IMR-90 (cell line): ENCODE data around the gene LINGO1. TPM values are rescaled to one million over a fixed set of nuclear protein-coding genes. Genes with fewer than 3 reads are reported as not detected.

Experiments
- ATAC-seq: fragments of 200-7000 bp; cut with Tn5 transposase; 2 replicates; pipeline ENCODE4 v1.9.1; 2020; ENCODE audit warnings: low read depth, mild to moderate bottlenecking, moderate library complexity
- BruUV-seq: library from RNA; stranded (reverse); fragments of 400-500 nt; replicated peaks from 2 replicates; lab custom pipeline; 2021; lab: Mats Ljungman, UMichigan
- CTCF ChIA-PET: fragments of 300-600 bp; formaldehyde crosslinking; extraction: SDS; loops from one replicate; lab custom pipeline; 2021; ENCODE audit warnings: antibody characterized with exemption; lab: Yijun Ruan, JAX
- POLR2A ChIA-PET: fragments of 300-600 bp; sonication (Branson Sonifier 250); formaldehyde crosslinking; loops from one replicate; lab custom pipeline; 2022; ENCODE audit warnings: antibody characterized with exemption; ENCODE audit not compliant: unreplicated experiment; lab: Charles Lee
- DNase-seq: peaks from one replicate; pipeline ENCODE4 v3.0.0; 2013
- H2AFZ ChIP-seq: replicated peaks from 2 replicates; pipeline ENCODE3; 2013; ENCODE audit warnings: low read length, mild to moderate bottlenecking; ENCODE audit not compliant: poor library complexity
- H2AK5ac ChIP-seq: 2 replicates; pipeline ENCODE4 v1.6.1; 2013; ENCODE audit warnings: low read depth, low read length, inconsistent platforms
- H2AK9ac ChIP-seq: replicated peaks from 2 replicates; pipeline ENCODE3; 2013; ENCODE audit warnings: mild to moderate bottlenecking, low read depth, low read length, moderate library complexity; ENCODE audit not compliant: poor library complexity
- H2BK120ac ChIP-seq: 2 replicates; pipeline ENCODE4 v1.6.1; 2013; ENCODE audit warnings: low read depth, low read length, inconsistent platforms
- H2BK15ac ChIP-seq: 3 replicates; pipeline ENCODE4 v1.6.1; 2013; ENCODE audit warnings: low read depth, low read length, inconsistent platforms
- H2BK20ac ChIP-seq: 2 replicates; pipeline ENCODE4 v1.6.1; 2013; ENCODE audit warnings: low read depth, mild to moderate bottlenecking, inconsistent platforms, low read length, moderate library complexity
- H2BK5ac ChIP-seq: 2 replicates; pipeline ENCODE4 v1.6.1; 2013; ENCODE audit warnings: mild to moderate bottlenecking, low read depth, low read length, inconsistent platforms; ENCODE audit not compliant: poor library complexity, severe bottlenecking
- H3K14ac ChIP-seq: replicated peaks from 2 replicates; pipeline ENCODE4 v1.6.1; 2013; ENCODE audit warnings: low read depth, low read length, inconsistent platforms
- H3K18ac ChIP-seq: 2 replicates; pipeline ENCODE4 v1.6.1; 2013; ENCODE audit warnings: low read depth, low read length, control low read depth
- H3K23ac ChIP-seq: 2 replicates; pipeline ENCODE4 v1.6.1; 2013; ENCODE audit warnings: low read depth, low read length, inconsistent platforms
- H3K27ac ChIP-seq: 2 replicates; pipeline ENCODE4 v1.5.1; 2013; ENCODE audit warnings: mild to moderate bottlenecking, control low read depth, low read length; ENCODE audit not compliant: insufficient read depth
- H3K27me3 ChIP-seq: 2 replicates; pipeline ENCODE4 v1.6.1; 2013; ENCODE audit warnings: low read length; ENCODE audit not compliant: control insufficient read depth, insufficient read depth
- H3K36me3 ChIP-seq: 2 replicates; pipeline ENCODE4 v1.6.1; 2013; ENCODE audit warnings: low read length, mixed read lengths; ENCODE audit not compliant: control insufficient read depth, insufficient read depth
- H3K4ac ChIP-seq: 2 replicates; pipeline ENCODE4 v1.6.1; 2013; ENCODE audit warnings: low read depth, low read length, inconsistent platforms
- H3K4me1 ChIP-seq: 2 replicates; pipeline ENCODE4 v1.6.1; 2013; ENCODE audit warnings: low read length, mixed read lengths; ENCODE audit not compliant: control insufficient read depth, insufficient read depth
- H3K4me2 ChIP-seq: 2 replicates; pipeline ENCODE4 v1.6.1; 2013; ENCODE audit warnings: low read depth, mild to moderate bottlenecking, control low read depth, low read length, moderate library complexity
- H3K4me3 ChIP-seq: 2 replicates; pipeline ENCODE4 v1.5.1; 2013; ENCODE audit warnings: low read depth, mild to moderate bottlenecking, control low read depth, low read length, moderate library complexity; ENCODE audit not compliant: insufficient read depth
- H3K56ac ChIP-seq: 2 replicates; pipeline ENCODE4 v1.6.1; 2013; ENCODE audit warnings: low read length, inconsistent platforms; ENCODE audit not compliant: insufficient read depth; ENCODE audit errors: extremely low read depth
- H3K79me1 ChIP-seq, 2 experiments: 2 replicates each; pipeline ENCODE4 v1.6.1; 2013; ENCODE audit warnings: low read length in 2 of 2, inconsistent platforms in 1 of 2, low read depth in 1 of 2
- H3K9ac ChIP-seq: 2 replicates; pipeline ENCODE4 v1.6.1; 2013; ENCODE audit warnings: low read depth, low read length, control low read depth
- H3K9me1 ChIP-seq: 2 replicates; pipeline ENCODE4 v1.6.1; 2013; ENCODE audit warnings: low read length, inconsistent platforms; ENCODE audit not compliant: insufficient read depth
- H3K9me3 ChIP-seq: 2 replicates; pipeline ENCODE4 v1.6.1; 2013; ENCODE audit warnings: low read length; ENCODE audit not compliant: control insufficient read depth, insufficient read depth
- H4K20me1 ChIP-seq: 2 replicates; pipeline ENCODE4 v1.6.1; 2013; ENCODE audit warnings: low read length, inconsistent platforms; ENCODE audit not compliant: insufficient read depth
- H4K5ac ChIP-seq: 2 replicates; pipeline ENCODE4 v1.6.1; 2013; ENCODE audit warnings: mild to moderate bottlenecking, low read depth, low read length, control low read depth
- H4K8ac ChIP-seq, 2 experiments: 2 replicates each; pipeline ENCODE4 v1.6.1; 2013; ENCODE audit warnings: low read depth in 2 of 2, low read length in 2 of 2, control low read depth in 1 of 2, inconsistent platforms in 1 of 2
- H4K91ac ChIP-seq: 2 replicates; pipeline ENCODE4 v1.6.1; 2013; ENCODE audit warnings: low read depth, low read length, inconsistent platforms; ENCODE audit not compliant: insufficient read depth
- CHD1 ChIP-seq: IDR thresholded peaks from 2 replicates; pipeline ENCODE4 v1.6.1; 2012; ENCODE audit warnings: low read depth, low read length, improper control_type of control experiment
- MXI1 ChIP-seq: IDR thresholded peaks from 2 replicates; pipeline ENCODE4 v1.6.1; 2012; ENCODE audit warnings: low read depth, mild to moderate bottlenecking, low read length, moderate library complexity, borderline replicate concordance
- NFE2L2 ChIP-seq: fragments of 150-350 bp; IDR thresholded peaks from 2 replicates; pipeline ENCODE4 v1.6.1; 2016; ENCODE audit warnings: low read depth, mild to moderate bottlenecking, low read length
- POLR2A ChIP-seq: IDR thresholded peaks from 2 replicates; pipeline ENCODE4 v1.6.1; 2012; ENCODE audit warnings: mild to moderate bottlenecking, low read depth, low read length
- RAD21 ChIP-seq: IDR thresholded peaks from 2 replicates; pipeline ENCODE4 v1.6.1; 2012; ENCODE audit warnings: low read length, improper control_type of control experiment
- RFX5 ChIP-seq: IDR thresholded peaks from 2 replicates; pipeline ENCODE4 v1.8.0; 2012; ENCODE audit warnings: low read depth, mild to moderate bottlenecking, low read length, moderate library complexity
- SMC3 ChIP-seq: fragments of 150-350 bp; IDR thresholded peaks from 2 replicates; pipeline ENCODE4 v1.6.1; 2016; ENCODE audit warnings: low read depth, mild to moderate bottlenecking, antibody characterized with exemption, low read length, moderate library complexity
- WGBS, 2 experiments: methylation state at CpG; one replicate each; pipeline versions ENCODE4 v1.1.5 to v1.1.7; 2013; ENCODE audit warnings: missing lambda C conversion rate in 2 of 2; ENCODE audit not compliant: insufficient read length in 1 of 2; ENCODE audit errors: extremely low coverage in 2 of 2; 5-methylcytosine and 5-hydroxymethylcytosine counted together
- dilution Hi-C: fragments of 300-500 bp; cut with HindIII; formaldehyde crosslinking; loops from one replicate; pipeline ENCODE4 v1.14.3; 2018; ENCODE audit warnings: low sequenced_read_pairs; ENCODE audit not compliant: unreplicated experiment
- in situ Hi-C: fragments of 300-500 bp; cut with MboI; formaldehyde crosslinking; loops from 3 replicates; pipeline ENCODE4 v1.14.3; 2019; ENCODE audit warnings: low sequenced_read_pairs, inconsistent platforms, mixed read lengths
- intact Hi-C: fragments of 100-400 bp; cut with micrococcal nuclease; formaldehyde crosslinking; loops from 2 replicates; pipeline ENCODE4 v1.10.0; 2022
- polyA plus RNA-seq, 3 experiments: library from polyadenylated mRNA; depleted of rRNA; stranded (reverse); fragments of >200 nt; gene quantifications; 2 replicates each; pipeline ENCODE4 v1.2.3, GENCODE V29; 2012; ENCODE audit warnings: low replicate concordance in 1 of 3
- total RNA-seq: library from RNA; depleted of rRNA; stranded (reverse); fragments of >200 nt; gene quantifications from 2 replicates; pipeline ENCODE4 v1.2.3, GENCODE V29; 2012
- TF ChIP-seq, protein P1 (sequence below): fragments of 150-350 bp; IDR thresholded peaks from 2 replicates; pipeline ENCODE4 v1.6.1; 2017; ENCODE audit warnings: mild to moderate bottlenecking, antibody characterized with exemption, low read length, low read depth
- TF ChIP-seq, protein P2 (sequence below): conservative IDR thresholded peaks from 2 replicates; pipeline ENCODE4 v1.5.1; 2012; ENCODE audit warnings: mild to moderate bottlenecking, low read depth, low read length, improper control_type of control experiment

Gene LINGO1
- total and polyA plus RNA-seq, 2 of the 4 experiments (the other 2 are of a cell fraction), result 0.05 TPM; not detected in 1

DNA sequence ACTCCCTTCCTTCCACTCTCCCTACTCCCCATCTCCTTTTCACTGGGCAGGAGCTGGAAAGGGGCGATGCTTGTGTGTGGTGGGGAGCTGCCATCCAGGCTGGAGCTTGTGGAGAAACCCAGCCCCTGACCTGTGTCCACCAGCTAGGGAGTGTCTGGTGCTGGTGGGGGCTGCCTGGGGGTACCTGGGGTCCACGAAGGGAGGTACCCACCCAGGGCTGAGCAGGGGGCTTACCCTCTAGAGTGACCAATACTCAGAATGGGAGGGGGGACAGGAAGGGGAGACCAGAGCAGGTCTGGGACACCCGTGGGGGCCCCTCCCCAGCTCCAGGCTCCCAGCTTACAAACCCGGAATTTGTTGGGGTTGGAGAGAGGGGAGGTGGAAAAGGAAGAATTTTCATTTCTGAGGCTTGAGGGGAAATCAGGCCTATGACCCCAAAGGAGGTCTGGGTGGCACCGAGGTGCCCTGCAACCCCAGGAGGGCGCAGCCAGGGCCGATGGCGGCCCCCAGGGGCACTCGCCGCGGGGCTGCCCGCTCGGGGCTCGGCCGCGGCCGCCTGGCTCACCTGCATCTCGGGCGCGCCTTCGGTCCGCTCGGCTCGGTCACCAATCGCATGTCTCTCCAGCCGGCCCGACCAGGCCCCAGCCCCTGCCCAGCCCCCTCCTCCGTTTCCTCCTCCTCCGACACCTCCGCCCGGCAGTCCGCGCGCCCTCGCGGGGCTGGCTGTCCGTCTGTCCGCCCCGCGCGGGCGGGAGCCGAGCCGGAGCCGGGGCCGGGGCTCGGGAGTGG is 773 bp downstream of the LINGO1 start:
- TF ChIP-seq RAD21 (no peak), RFX5 (no peak), POLR2A (no peak), MXI1 (no peak), CHD1 (no peak), NFE2L2 (no peak), SMC3 (no peak)
- TF ChIP-seq, protein P1, sequence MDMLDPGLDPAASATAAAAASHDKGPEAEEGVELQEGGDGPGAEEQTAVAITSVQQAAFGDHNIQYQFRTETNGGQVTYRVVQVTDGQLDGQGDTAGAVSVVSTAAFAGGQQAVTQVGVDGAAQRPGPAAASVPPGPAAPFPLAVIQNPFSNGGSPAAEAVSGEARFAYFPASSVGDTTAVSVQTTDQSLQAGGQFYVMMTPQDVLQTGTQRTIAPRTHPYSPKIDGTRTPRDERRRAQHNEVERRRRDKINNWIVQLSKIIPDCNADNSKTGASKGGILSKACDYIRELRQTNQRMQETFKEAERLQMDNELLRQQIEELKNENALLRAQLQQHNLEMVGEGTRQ, result no peak
- TF ChIP-seq, protein P2, sequence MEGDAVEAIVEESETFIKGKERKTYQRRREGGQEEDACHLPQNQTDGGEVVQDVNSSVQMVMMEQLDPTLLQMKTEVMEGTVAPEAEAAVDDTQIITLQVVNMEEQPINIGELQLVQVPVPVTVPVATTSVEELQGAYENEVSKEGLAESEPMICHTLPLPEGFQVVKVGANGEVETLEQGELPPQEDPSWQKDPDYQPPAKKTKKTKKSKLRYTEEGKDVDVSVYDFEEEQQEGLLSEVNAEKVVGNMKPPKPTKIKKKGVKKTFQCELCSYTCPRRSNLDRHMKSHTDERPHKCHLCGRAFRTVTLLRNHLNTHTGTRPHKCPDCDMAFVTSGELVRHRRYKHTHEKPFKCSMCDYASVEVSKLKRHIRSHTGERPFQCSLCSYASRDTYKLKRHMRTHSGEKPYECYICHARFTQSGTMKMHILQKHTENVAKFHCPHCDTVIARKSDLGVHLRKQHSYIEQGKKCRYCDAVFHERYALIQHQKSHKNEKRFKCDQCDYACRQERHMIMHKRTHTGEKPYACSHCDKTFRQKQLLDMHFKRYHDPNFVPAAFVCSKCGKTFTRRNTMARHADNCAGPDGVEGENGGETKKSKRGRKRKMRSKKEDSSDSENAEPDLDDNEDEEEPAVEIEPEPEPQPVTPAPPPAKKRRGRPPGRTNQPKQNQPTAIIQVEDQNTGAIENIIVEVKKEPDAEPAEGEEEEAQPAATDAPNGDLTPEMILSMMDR, result no peak
- in situ Hi-C loops (no loop called here), intact Hi-C loops (loop anchor here (2.0 to 5.0 kb wide), 2 partner anchors 445 to 515 kb away; no protein-coding TSS in a partner anchor), dilution Hi-C loops (no loop called here)
- Histone ChIP-seq H2AK5ac (no peak overlapping the region), H4K5ac (no peak overlapping the region), H3K9me3 (no peaks in the 10 kb centered on the region; the same call in 1 of the 2 replicates), H3K27ac (no peak overlapping the region), H2BK120ac (no peak overlapping the region), H2BK15ac (no peak overlapping the region), H3K4me2 (no peak overlapping the region), H3K9me1 (no peaks in the 10 kb centered on the region), H4K20me1 (0 out of 2 replicates have a peak, but pooled peaks cover 4% of the 10 kb centered on the region), H2BK20ac (no peak overlapping the region), H4K91ac (no peak overlapping the region), H3K56ac (no peak overlapping the region), H3K9ac (no peak overlapping the region), H3K36me3 (no peaks in the 10 kb centered on the region), H3K23ac (no peak overlapping the region), H2AK9ac (no peak overlapping the region), H2AFZ (peak overlapping the region; percentile 33), H3K18ac (no peak overlapping the region), H2BK5ac (no peak overlapping the region), H4K8ac (no peak overlapping the region), H3K4me3 (no peak overlapping the region), H3K27me3 (peaks cover 83% of the 10 kb centered on the region), H3K4me1 (peaks cover 3% of the 10 kb centered on the region; the same call in 1 of the 2 replicates), H3K79me1 (no peaks in the 10 kb centered on the region), H3K4ac (no peak overlapping the region), H3K14ac (no peak overlapping the region)
- no peak for ATAC-seq
- 3% methylated on average over 23 of the region's 47 CpGs; no CpG with 5 or more reads in 1 of the 2 experiments for WGBS, 2 experiments
- no peak for DNase-seq
- BruUV-seq, result no TSS peak
- ChIA-PET POLR2A (no interaction called here), CTCF (no interaction called here)
